Loucy (cell line): ENCODE data around the gene FCN3.

ENCODE experiments used
- H2AFZ ChIP-seq: fragments of 200-600 bp; sonication (generic); 2 replicates; pipeline ENCODE4 v1.6.0; 2016; ENCODE audit warnings: antibody characterized with exemption, mild to moderate bottlenecking, low read length, moderate library complexity
- H3F3A ChIP-seq: fragments of 200-600 bp; 2 replicates; pipeline ENCODE4 v1.6.0; 2016; ENCODE audit warnings: antibody characterized with exemption, low read depth, mild to moderate bottlenecking
- H3K27me3 ChIP-seq: fragments of 200-600 bp; sonication (generic); 2 replicates; pipeline ENCODE4 v1.6.1; 2014; ENCODE audit warnings: low read length, mild to moderate bottlenecking; ENCODE audit not compliant: insufficient read depth, poor library complexity, severe bottlenecking
- H3K36me3 ChIP-seq: fragments of 200-600 bp; sonication (generic); 2 replicates; pipeline ENCODE4 v1.6.1; 2016; ENCODE audit warnings: low read length; ENCODE audit not compliant: insufficient read depth
- H3K4me1 ChIP-seq: fragments of 200-600 bp; sonication (generic); 2 replicates; pipeline ENCODE4 v1.5.1; 2014; ENCODE audit warnings: low read length, mild to moderate bottlenecking; ENCODE audit not compliant: insufficient read depth, poor library complexity, severe bottlenecking
- H3K4me2 ChIP-seq: fragments of 200-600 bp; sonication (generic); 2 replicates; pipeline ENCODE4 v1.6.0; 2014; ENCODE audit warnings: antibody characterized with exemption, low read length, low read depth, mild to moderate bottlenecking; ENCODE audit not compliant: poor library complexity, severe bottlenecking
- H3K4me3 ChIP-seq: fragments of 200-600 bp; sonication (generic); 2 replicates; pipeline ENCODE4 v1.5.1; 2014; ENCODE audit warnings: low read length, mild to moderate bottlenecking, mixed read lengths; ENCODE audit not compliant: poor library complexity, severe bottlenecking
- H3K79me2 ChIP-seq: fragments of 200-600 bp; sonication (generic); 2 replicates; pipeline ENCODE4 v1.6.1; 2014; ENCODE audit warnings: low read length; ENCODE audit not compliant: insufficient read depth
- H3K9ac ChIP-seq: fragments of 200-600 bp; sonication (generic); 2 replicates; pipeline ENCODE4 v1.6.0; 2014; ENCODE audit warnings: mild to moderate bottlenecking, low read depth, low read length, moderate library complexity; ENCODE audit not compliant: poor library complexity, severe bottlenecking
- H3K9me2 ChIP-seq: fragments of 200-600 bp; sonication (generic); replicated peaks from 2 replicates; pipeline ENCODE4 v1.6.1; 2016; ENCODE audit warnings: low read depth, low read length, mixed read lengths
- H3K9me3 ChIP-seq: fragments of 200-600 bp; sonication (generic); 2 replicates; pipeline ENCODE4 v1.6.1; 2014; ENCODE audit warnings: mild to moderate bottlenecking, antibody characterized with exemption, low read length, low read depth; ENCODE audit not compliant: insufficient read depth
- H4K20me1 ChIP-seq: fragments of 200-600 bp; sonication (generic); 2 replicates; pipeline ENCODE4 v1.6.0; 2014; ENCODE audit warnings: antibody characterized with exemption, low read length, mild to moderate bottlenecking; ENCODE audit not compliant: insufficient read depth, poor library complexity, severe bottlenecking
- CTCF ChIP-seq: fragments of 200-600 bp; sonication (generic); conservative IDR thresholded peaks from 2 replicates; pipeline ENCODE4 v1.5.1; 2014; ENCODE audit warnings: mild to moderate bottlenecking, antibody characterized with exemption, low read length
- EZH2phosphoT487 ChIP-seq: fragments of 200-600 bp; IDR thresholded peaks from 2 replicates; pipeline ENCODE4 v1.6.1; 2018; ENCODE audit warnings: antibody characterized with exemption, mild to moderate bottlenecking, moderate library complexity, borderline replicate concordance

Gene FCN3

GRCh38 chr1:27367160-27367650 is 7.4 kb downstream of the FCN3 start:
- Histone ChIP-seq H4K20me1 (no peaks in the 10 kb centered on the region), H3F3A (no peaks in the 10 kb centered on the region), H3K9ac (peak overlapping the region; percentile 82), H3K9me2 (no peaks in the 10 kb centered on the region), H2AFZ (peak overlapping the region; percentile 76), H3K79me2 (no peaks in the 10 kb centered on the region), H3K9me3 (no peaks in the 10 kb centered on the region), H3K4me3 (peak overlapping the region; percentile 83), H3K27me3 (no peaks in the 10 kb centered on the region), H3K36me3 (no peaks in the 10 kb centered on the region), H3K4me2 (peak overlapping the region; percentile 88), H3K4me1 (peaks cover 26% of the 10 kb centered on the region)
- TF ChIP-seq CTCF (0 out of 2 replicates have a peak, but pooled peaks have one; percentile 14), EZH2phosphoT487 (no peak)

- TF ChIP-seq EZH2phosphoT487 (no peak), CTCF (peak; percentile 57)
- no peaks in the 10 kb centered on the region for H3K36me3 ChIP-seq
- no peaks in the 10 kb centered on the region for H3K9me3 ChIP-seq
- H3K4me1 ChIP-seq, result peaks cover 26% of the 10 kb centered on the region
- no peaks in the 10 kb centered on the region for H3K9me2 ChIP-seq
- no peaks in the 10 kb centered on the region for H4K20me1 ChIP-seq
- H3K4me3 ChIP-seq, result peak within 1 kb of the TSS; percentile 83
- peak within 1 kb of the TSS; percentile 81 for H2AFZ ChIP-seq
- H3K4me2 ChIP-seq, result peak within 1 kb of the TSS; percentile 88
- H3K27me3 ChIP-seq, result no peaks in the 10 kb centered on the region
- H3K79me2 ChIP-seq, result no peaks in the 10 kb centered on the region
- peak within 1 kb of the TSS; percentile 82 for H3K9ac ChIP-seq
- no peaks in the 10 kb centered on the region for H3F3A ChIP-seq
Observed at GRCh38 chr1:27366411-27367159, 8.0 kb downstream of the FCN3 start, which contains the start of gene MAP3K6. TSS of gene MAP3K6 (minus strand) at chr1:27366961. CDS start at chr1:27366597, 364 bp downstream.

- Histone ChIP-seq H3F3A (no peaks in the 10 kb centered on the region), H3K4me3 (peak overlapping the region; percentile 83), H4K20me1 (no peaks in the 10 kb centered on the region), H3K36me3 (no peaks in the 10 kb centered on the region), H3K79me2 (no peaks in the 10 kb centered on the region), H3K4me1 (peaks cover 26% of the 10 kb centered on the region), H3K9me3 (no peaks in the 10 kb centered on the region), H2AFZ (peak overlapping the region; percentile 81), H3K27me3 (no peaks in the 10 kb centered on the region), H3K4me2 (peak overlapping the region; percentile 88), H3K9me2 (no peaks in the 10 kb centered on the region), H3K9ac (peak overlapping the region; percentile 72)
- TF ChIP-seq CTCF (no peak), EZH2phosphoT487 (no peak)
Observed at GRCh38 chr1:27366113-27366410, 8.6 kb downstream of the FCN3 start.
